HG02870 (cell line): ENCODE data around the gene PPP1R2.
"Not testable (repeated sequence)": the region's sequence is repeated elsewhere in the genome, so short reads cannot be mapped to it uniquely, and the experiment has no call there.

Experiments used
- ATAC-seq: cut with Tn5 transposase; IDR thresholded peaks from one replicate; pipeline ENCODE4 v1.9.1; 2021; ENCODE audit warnings: mild to moderate bottlenecking, moderate library complexity; ENCODE audit not compliant: unreplicated experiment

The PPP1R2 gene

DNA sequence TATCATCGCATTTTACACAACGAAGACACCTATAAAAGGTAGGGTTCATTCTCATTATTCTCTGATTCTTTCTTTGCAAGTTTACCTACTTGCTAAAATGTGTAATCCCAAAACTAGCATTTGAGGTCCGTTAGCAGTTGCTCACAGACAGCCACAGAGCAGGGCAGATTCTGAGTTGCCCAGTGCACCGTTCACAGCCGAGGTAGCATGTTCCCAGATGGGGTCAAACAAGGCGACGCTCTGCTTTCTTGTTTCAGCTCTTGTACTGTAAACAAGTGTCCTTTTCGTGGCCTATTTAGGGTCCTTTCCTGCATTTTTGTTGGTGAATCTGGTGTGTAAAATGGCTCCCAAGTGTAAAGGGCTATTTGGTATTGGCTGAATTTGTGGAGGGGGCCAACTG is 3.1 kb downstream of the PPP1R2 start:
- no peak for ATAC-seq

DNA sequence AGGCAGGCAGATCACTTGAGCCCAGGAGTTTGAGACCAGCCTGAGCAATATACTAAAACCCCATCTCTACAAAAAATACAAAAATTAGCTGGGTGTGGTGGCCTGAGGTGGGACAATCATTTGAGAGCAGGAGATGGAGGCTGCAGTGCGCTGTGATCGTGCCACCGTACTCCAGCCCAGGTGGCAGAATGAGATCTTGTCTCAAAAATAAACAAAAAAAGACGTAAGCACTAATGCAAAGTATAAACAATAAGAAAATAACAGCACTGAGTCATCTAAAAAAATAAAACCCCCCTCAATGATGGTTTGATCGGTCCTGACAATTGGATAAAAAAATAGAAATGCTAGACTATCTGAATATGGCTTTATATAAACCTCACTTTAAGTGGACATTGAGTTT is 3.6 kb downstream of the PPP1R2 start:
- no peak for ATAC-seq

DNA sequence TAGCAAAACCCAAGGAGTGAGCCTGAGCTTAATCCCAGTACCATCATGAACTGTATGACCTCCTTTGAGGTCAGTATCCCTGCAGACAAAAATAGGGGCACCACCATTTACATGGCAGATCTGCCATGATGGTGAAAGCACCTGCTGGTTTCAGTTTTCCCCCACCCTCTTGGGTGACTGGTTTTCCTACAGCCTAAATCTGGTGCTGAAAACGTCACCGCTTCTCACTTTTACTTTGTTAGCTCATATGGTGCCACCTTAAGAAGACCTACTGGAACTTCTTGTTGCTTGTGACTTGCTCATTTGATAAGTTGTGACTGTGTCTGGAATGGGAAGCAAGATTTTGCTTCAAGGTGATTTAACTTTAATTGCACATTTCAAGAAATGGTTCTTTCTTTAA is 5.1 kb downstream of the PPP1R2 start:
- ATAC-seq = no peak

DNA sequence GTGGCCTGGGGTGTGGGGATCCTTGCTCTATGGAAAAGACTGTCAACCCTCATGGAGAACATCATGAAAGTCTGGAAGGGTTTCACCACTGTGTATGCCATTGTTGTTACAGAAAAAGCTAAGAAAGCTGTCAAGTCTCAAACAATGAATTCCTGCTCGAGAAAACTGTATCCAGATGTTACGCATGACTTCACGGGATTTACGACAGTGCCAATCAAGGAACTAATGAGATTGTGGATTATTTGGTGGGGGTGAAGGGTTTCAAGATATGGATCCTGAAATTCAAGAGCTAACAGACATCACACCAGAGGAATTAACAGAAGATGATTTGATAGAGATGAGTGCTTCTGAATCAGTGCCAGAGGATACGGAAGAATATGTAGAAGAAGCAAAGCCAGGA is 7.8 kb downstream of the PPP1R2 start:
- ATAC-seq = no peak

DNA sequence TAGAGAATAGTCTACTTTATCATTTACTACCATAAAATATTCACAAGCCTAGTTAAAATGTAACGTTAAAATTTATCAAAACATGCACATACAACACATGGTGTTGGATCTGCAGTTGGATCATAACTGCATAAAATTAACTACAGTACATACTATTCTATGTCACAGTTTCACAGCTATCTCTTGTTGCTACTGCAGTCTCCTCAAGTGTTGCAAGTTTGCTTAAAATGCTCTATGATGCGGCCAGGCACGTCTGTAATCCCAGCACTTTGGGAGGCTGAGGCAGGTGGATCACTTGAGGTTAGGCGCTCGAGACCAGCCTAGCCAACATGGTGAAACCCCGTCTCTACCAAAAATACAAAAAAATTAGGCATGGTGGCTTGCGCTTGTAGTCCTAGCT is 10.3 kb downstream of the PPP1R2 start:
- ATAC-seq = no peak

DNA sequence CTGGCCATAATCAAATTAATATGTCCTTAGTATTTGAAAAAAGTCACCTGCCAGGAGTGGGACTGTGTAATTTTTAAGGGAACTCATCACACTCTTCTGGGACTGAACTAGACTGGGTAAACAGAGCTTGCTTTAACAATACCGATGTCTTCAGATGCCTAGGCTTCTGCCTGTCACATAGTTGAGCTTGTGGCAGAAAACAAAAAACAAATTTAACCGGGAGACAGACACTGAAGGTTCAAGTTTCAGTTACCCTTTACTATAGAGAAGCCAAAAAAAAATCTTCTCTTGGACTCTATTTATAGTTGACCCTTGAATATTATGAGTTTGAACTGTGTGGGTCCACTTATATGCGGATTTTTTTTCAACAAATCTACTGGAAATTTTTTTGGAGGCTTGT is 10.8 kb downstream of the PPP1R2 start:
- no peak for ATAC-seq

DNA sequence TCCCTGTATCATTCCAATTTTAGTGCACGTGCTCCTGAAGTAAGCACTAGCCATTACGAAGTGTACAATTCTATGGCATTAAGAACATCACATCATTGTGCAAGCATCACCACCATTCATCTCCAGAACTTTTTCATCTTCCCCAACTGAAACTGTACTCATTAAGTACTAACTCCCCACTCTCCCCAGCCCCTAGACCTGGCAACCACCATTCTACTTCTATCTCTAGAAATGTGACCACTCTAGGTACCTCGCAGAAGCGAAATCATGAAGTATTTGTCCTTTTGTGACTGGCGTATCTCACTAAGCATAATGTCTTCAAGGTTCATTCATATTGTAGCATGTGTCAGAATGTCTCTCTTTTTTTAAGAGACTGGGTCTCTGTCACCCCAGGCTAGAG is 11.4 kb downstream of the PPP1R2 start:
- ATAC-seq = no peak

DNA sequence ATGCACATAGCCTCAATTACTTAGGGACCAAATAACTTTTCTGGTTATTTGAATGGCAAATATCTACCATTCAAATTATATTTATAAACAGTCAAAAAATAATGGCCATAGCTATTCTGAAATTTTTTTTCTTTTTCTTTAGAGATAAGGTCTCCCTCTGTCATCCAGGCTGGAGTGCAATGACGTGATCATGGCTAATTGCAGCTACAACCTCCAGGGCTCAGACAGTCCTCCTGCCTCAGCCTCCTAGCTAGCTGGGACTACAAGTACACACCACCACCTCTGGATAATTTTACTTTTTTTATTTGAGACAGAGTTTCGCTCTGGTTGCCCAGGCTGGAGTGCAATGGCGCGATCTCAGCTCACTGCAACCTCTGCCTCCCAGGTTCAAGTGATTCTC is 16.6 kb downstream of the PPP1R2 start:
- ATAC-seq = no peak

DNA sequence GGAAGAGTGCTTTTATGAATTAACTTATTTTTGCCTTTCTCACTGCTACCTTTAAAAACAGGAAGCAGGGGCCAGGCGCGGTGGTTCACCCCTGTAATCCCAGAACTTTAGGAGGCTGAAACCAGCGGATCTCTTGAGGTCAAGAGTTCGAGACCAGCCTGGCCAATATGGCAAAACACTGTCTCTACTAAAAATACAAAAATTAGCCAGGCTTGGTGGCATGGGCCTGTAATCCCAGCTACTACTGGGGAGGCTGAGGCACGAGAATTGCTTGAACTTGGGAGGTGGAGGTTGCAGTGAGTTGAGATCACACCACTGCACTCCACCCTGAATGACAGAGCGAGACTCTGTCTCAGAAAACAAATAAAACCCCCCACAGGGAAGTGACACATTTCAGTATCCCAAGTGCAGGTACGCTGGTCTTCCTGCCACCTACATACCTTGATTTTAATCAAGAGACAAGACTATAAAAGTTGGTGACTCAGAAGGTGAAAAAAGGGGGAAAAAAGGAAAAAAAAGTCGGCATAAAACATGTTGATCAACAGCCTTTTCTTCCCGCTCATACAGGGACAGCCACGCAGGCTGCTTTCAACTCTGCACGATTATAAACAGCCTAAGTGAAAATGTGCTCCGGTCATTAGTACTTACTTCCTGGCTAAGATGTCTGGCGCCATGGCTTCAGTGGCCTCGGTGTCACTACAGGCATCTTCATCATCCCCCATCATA is 18.8 kb downstream of the PPP1R2 start:
- no peak for ATAC-seq

DNA sequence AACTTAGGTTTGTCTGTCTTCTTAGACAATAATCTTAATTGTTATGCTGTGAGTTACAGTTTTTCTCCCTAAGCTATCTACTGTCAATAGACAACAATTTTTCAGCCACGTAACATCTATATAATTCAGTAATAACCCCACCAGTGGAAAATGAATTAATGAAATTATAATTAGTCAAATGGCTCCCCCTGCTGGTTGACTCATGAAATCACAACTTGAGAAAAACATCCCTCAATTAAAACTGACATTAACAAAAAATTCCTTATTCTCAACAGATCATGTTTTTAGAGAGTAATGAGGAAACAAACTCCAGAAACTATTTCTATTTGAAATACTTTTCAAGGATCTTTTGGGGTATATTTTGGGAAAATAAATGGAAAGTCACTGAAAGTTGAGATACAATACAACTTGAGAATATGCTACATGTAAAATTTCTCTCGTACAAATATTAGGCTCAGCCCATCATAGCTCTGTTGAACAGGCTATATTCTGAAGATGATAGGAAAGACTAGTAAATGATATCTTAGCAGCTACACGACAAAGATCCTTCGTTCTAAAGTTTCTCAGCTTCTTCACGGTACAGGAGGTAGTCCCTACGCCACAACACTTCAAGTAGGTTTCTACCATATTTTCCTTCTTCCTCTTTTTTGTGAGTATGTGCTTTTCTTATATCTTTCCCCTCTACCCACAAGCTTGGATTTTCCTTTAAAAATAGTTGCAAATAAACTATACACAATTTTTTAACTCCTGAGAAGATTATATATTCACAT is 20.7 kb downstream of the PPP1R2 start:
- no peak for ATAC-seq

DNA sequence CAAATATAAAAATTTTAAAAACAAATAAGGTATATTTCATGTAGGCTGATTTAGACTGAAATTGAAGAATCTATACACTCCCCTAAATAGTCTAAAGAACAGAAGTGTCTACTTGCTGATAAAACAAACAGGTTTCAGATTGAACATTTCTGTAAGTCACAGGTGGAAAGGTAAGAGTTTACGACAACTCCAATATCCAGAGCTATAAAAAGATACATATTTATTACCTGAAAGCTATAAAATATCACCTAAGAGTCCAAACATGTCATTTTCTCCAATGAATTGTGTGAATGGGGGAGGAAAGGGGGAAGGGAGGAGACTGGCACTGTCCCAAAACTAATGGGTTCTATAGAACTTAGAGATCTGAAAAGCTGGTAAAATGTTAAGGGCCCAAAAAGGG is 26.1 kb downstream of the PPP1R2 start:
- no peak for ATAC-seq

DNA sequence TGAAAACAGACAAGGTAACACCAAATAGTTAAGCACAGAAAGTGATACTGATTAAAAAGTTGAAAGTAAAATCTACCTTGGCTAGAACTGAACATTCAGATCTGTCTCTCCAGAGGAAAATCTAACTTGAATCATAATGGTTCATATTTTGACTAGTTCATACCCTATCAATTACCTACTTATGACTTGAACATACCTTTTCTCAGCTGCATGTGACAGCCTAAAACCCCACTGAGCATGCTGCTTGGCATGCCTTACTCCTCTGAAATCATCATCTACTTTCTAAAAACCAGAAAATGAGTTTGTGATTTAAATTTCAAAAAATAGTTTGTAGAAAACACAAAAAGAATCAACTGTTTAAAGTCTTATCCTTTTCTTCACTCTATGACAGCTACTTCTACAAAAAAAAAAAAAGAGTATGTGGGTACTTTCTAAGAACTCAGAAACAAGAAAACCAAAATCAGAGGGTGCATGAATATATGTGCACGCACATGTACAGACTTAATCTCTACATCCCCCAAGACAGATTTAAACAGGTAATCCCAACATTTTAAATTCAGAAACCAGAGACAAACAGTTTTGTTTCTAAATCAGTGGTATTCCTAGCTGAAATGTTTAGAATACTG is 28.4 kb downstream of the PPP1R2 start:
- ATAC-seq = not testable (repeated sequence)

DNA sequence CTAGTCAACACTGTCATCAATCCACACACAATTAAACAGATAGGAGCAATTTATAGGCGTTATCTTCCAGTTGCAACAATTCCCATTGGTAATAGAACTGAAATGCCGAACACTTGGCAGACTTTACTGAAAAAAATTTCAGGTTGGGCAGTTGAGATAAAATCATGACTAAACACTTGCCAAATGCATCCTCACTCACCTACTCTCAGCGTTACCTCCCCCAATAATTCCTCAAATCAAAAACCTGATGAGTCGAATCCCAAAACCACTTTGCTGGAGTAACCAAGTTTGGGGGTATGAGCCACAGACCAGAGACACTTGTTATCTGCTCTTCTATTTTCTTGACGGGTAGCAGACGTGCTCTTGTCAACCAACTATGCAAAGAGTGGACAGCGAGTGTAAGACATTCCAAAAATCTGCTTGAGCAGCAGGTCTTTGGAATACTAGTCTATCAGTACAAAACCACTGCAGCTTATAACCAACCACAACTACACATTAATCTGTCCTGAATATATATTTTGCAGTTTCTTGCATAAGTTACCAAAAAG is 30.3 kb downstream of the PPP1R2 start:
- ATAC-seq = no peak

DNA sequence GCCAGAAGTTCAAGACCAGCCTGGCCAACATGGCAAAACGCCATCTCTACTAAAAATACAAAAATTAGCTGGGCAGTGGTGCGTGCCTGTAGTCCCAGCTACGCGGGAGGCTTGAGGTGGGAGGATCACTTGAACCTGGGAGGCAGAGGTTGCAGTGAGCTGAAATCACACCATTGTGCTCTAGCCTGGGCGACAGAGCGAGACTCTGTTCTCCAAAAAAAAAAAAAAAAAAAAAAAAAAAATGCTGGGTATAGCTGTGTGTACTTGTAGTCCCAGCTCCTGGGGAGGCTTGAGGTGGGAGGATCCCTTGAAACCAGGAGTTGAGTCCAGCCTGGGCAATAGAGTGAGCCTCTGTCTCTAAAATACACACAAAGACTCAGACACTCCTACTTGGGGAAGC is 32.0 kb downstream of the PPP1R2 start:
- ATAC-seq = no peak

DNA sequence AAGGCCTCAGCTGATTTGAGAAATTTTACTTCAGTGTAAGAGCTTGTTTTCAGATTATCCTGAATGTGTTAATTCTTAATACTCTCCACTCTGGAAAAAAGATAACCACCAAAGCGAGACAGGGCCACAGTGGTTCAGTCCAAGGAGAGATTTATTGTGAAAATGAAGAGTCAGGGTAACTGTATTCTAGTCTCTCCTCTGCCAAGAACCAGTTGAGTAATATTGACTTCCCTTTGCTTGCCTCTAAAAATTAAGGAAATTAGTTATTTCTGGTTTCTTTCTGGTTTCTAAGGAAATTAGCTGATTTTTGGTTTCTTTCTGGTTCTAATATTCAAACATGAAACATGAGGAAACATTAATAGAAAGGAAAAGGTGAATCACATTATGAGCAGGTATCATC is 34.9 kb downstream of the PPP1R2 start:
- no peak for ATAC-seq

DNA sequence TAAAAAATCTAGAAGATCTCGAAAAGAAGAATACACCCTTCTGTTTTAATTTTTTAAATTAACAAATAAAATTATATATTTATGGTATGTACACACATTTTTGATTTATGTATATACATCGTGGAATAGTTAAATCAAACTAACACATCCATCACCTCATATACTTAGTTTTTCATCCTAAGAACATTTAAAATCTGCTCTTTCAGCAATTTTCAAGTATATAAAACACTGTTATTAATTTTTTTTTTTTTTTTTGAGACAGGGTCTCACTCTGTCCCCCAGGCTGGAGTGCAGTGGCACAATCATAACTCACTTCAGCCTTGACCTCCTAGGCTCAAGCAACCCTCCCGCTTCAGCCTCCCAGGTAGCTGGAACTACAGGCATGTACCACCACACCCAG is 67.5 kb downstream of the PPP1R2 start:
- no peak for ATAC-seq

DNA sequence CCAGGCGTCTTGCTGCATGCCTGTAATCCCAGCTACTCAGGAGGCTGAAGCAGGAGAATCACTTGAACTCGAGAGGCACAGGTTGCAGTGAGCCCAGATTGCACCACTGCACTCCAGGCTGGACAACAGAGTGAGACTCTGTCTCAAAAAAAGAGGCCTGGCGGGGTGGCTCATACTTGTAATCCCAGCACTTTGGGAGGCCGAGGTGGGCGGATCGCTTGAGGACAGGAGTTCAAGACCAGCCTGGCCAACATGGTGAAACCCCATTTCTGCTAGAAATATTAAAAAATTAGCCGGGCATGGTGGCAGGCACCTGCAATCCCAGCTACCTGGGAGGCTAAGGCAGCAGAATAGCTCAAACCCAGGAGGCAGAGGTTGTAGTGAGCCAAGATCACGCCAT is 68.0 kb downstream of the PPP1R2 start:
- not testable (repeated sequence) for ATAC-seq

DNA sequence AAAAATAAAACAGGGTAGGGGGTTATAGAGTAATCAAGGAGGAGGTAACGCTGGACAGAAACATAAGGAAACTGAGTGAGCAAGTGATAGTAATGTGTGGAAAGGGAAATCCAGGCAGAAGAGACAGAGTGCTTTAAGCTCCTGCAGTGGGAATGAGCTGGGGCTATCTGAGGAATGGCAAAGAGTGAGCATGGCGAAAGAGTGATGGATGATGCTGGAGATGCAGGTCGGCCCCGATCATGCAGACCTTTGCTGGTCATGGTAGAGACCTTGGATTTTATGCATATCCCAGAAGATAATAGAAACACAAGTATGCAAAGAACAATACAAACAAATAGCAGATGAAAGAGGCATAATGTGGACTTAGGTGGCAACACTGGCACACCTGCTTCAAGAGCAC is 74.3 kb downstream of the PPP1R2 start:
- no peak for ATAC-seq

DNA sequence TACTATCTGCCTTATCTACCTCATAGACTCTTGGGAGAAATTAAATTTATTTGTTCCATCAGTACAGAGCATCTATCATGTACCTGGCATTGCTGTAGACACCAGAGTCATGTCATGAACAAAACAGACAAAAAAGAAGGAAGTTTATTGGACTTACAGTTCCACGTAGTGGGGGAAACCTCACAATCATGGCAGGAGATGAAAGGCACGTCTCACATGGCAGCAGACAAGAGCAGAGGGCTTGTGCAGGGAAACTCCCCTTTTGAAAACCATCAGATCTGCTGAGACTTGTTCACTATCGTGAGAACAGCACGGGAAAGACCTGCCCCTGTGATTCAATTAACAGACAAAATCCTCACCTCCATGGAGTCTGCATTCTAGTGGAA is 74.7 kb downstream of the PPP1R2 start:
- ATAC-seq = no peak

DNA sequence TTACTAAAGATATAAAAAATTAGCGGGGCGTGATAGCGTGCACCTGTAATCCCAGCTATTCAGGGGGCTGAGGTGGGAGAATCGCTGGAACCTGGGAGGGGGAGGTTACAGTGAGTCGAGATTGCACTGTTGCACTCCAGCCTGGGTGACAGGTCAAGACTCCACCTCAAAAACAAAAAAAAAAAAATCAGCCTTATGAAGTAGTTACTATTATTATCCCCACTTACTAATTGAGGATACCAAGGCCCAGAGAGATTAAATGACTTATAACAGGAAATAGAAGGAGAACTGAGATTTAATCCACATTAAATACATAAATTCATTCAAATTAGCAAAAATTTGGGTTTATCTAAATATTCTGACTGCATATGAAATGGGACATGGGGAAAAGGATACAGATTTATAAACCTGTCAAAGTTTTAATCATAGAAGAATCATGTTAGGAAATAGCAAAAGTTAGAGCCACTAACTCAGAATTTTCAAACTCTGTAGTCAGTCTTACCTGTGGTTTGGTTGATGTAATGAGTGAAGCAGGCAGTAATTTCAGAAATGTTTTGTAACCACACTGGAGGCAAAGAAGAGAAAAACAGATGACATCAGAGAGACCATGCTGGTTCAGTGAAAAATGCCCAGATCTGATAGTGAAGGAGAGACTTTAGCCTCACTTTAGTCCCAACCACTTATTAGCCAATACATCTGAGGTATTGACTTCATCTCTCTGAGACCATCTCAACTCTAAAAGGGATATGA is 75.3 kb downstream of the PPP1R2 start:
- ATAC-seq = no peak

DNA sequence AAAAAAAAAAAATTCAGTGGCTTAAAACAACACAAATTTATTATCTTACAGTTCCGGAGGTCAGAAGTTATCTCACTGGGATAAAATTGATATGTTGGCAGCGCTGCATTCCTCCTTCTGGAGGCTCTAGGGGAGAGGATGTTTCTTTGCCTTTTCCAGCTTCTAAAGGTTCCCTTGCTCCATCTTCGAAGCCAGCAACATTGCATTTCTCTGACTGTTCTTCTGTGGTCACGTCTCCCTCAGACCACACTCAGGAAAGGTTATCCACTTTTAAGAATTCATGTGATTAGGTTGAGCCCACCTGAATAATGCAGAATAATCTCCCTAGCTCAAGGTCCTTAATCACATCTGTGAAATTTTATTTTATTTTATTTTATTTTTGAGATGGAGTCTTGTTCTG is 76.9 kb downstream of the PPP1R2 start:
- no peak for ATAC-seq
